HG02763 (cell line): ENCODE data around the gene PFN3.
"Not testable (repeated sequence)": the region's sequence is repeated elsewhere in the genome, so short reads cannot be mapped to it uniquely, and the experiment has no call there.

Source experiments
- ATAC-seq: cut with Tn5 transposase; IDR thresholded peaks from one replicate; pipeline ENCODE4 v1.9.1; 2021; ENCODE audit warnings: mild to moderate bottlenecking, moderate library complexity; ENCODE audit not compliant: unreplicated experiment

The PFN3 gene

GRCh38 chr5:177375516-177375915 is 24.9 kb downstream of the PFN3 start:
- ATAC-seq = not testable (repeated sequence)

- ATAC-seq = no peak
Measured at GRCh38 chr5:177374211-177374610, 26.2 kb downstream of the PFN3 start.

GRCh38 chr5:177373806-177374205 is 26.7 kb downstream of the PFN3 start:
- ATAC-seq = no peak

GRCh38 chr5:177372910-177373309 is 27.6 kb downstream of the PFN3 start:
- ATAC-seq = no peak

- ATAC-seq = no peak
Measured at GRCh38 chr5:177372034-177372896, 28.2 kb downstream of the PFN3 start.

DNA sequence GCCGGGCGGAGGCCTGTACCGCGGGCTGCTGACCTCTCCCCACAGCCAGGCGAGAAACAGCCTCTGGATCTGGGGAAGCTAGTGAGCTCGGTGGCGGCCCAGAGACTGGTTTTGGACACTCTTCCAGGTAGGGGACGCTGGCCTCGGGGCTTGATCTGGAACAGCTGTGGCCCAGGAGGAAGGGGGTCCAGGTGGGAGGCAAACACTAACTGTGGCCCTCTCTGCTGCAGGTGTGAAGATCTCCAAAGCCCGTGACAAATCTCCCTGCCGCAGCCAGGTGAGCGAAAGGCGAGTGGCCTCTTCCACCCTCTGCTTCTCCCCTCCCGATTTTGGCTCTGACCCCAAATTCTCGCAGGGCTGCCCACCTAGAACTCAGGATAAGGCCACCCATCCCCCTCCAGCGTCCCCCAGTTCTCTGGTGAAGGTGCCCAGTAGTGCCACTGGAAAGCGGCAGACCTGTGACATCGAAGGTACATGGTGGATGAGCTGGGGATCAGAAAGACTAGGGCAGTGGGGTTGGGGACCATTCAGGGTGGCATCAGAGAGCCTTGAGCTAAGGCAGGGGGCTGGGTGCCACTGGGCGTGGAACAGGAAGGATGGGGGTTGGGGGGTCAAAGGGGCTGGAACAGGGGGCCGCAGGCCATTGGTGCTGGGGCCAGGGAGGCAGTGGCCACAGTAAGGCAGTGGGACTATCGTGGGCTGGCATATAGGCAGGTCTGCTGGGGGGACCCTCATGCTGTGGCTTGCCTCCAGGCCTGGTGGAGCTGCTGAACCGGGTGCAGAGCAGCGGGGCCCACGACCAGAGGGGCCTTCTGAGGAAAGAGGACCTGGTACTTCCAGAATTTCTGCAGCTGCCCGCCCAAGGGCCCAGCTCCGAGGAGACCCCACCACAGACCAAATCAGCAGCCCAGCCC is 29.1 kb downstream of the PFN3 start:
- ATAC-seq = no peak

- ATAC-seq = no peak
Measured at GRCh38 chr5:177370488-177371119, 29.9 kb downstream of the PFN3 start.

GRCh38 chr5:177369645-177370440 is 30.6 kb downstream of the PFN3 start:
- no peak for ATAC-seq

DNA sequence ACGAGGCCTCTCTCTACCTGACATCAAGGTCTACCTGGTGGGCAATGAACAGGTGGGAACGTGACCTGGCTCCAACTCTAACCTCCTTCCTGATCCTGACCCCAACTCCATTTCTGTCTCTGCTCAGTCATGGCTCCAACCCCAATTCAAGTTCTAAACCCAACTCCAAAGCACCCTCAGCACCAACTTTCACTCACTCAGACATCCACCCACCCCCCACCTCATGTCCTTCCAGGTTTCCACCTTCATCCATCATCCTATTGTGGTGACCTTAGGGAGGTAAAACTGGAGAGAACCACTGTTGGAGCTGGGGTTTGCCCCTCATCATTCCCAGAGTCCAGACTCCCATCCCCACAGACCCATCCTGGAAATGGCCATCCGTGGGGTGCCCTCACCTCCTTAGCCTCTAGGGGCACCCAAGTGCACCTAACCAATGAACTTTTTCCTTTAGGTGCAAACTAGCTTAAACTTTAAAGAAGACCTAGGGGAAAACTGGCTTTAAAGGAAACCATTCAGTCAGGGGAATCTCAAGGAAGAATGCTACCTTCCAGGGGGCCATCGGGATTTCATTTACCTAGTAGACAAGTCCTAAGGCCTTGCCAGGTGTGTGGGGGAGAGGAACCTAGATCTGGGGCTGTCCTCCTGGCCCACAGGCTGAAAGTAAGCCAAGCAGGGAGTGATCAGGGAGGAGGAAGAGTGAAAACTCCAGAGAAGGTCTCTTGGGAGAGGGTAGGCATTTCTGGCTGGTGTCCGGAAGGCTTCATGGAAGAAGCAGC is 31.4 kb downstream of the PFN3 start:
- ATAC-seq = no peak

- no peak for ATAC-seq
Measured at GRCh38 chr5:177367981-177368868, 32.2 kb downstream of the PFN3 start.

DNA sequence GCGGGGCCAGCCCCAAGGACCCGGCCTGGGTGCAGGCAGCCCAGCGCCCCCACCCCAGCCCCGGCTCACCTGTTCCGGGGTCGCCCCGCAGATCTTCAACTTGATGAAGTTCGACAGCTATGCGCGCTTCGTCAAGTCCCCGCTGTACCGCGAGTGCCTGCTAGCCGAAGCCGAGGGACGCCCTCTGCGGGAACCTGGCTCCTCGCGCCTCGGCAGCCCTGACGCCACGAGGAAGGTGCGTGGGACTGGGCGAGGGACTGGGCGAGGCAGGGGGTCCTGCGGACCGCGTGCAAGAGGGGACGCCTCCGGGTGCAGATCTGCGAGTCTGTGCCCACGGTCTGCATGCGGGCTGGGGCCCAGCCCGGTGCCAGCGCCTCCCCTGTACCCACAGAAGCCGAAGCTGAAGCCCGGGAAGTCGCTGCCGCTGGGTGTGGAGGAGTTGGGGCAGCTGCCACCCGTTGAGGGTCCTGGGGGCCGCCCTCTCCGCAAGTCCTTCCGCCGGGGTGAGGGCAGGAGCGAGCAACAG is 33.1 kb downstream of the PFN3 start:
- no peak for ATAC-seq

- no peak for ATAC-seq
Measured at GRCh38 chr5:177366528-177367322, 33.7 kb downstream of the PFN3 start.

- no peak for ATAC-seq
Measured at GRCh38 chr5:177365845-177366527, 34.5 kb downstream of the PFN3 start.

GRCh38 chr5:177364159-177364962 is 36.1 kb downstream of the PFN3 start:
- ATAC-seq = no peak

- ATAC-seq = no peak
Measured at GRCh38 chr5:177363565-177363964, 36.9 kb downstream of the PFN3 start.
